ENCODE measurements around the gene PER3. TPM values are rescaled to one million over a fixed set of nuclear protein-coding genes. Genes with fewer than 3 reads are reported as not detected.
"Not testable (repeated sequence)": the region's sequence is repeated elsewhere in the genome, so short reads cannot be mapped to it uniquely, and the experiment has no call there.

PER3 gene
- total RNA-seq, 1 donor from 2014 or later, result 33.3 TPM

GRCh38 chr1:7778133-7778628 is 5.9 kb upstream of the PER3 start:
- DNase-seq (ENCODE audit: low spot score), result no peak

GRCh38 chr1:7780976-7781375 is 3.1 kb upstream of the PER3 start:
- DNase-seq (ENCODE audit: low spot score), result no peak

GRCh38 chr1:7781501-7781900 is 2.6 kb upstream of the PER3 start:
- no peak for DNase-seq (ENCODE audit: low spot score)

GRCh38 chr1:7781923-7782495 is 2.1 kb upstream of the PER3 start:
- no peak for DNase-seq (ENCODE audit: low spot score)

GRCh38 chr1:7783178-7783711 is 846 bp upstream of the PER3 start:
- peak; percentile 70 for DNase-seq (ENCODE audit: low spot score)

GRCh38 chr1:7784492-7785071 is 491 bp downstream of the PER3 start:
- peak; percentile 57 for DNase-seq (ENCODE audit: low spot score)

- DNase-seq (ENCODE audit: low spot score), result no peak
These were observed 1.0 kb downstream of the PER3 start for GRCh38 chr1:7785108-7785507.

GRCh38 chr1:7786795-7787194 is 2.7 kb downstream of the PER3 start:
- no peak for DNase-seq (ENCODE audit: low spot score)

- DNase-seq (ENCODE audit: low spot score), result no peak
These were observed 5.7 kb downstream of the PER3 start for GRCh38 chr1:7789828-7790227.

GRCh38 chr1:7791027-7791426 is 6.9 kb downstream of the PER3 start:
- not testable (repeated sequence) for DNase-seq (ENCODE audit: low spot score)

GRCh38 chr1:7795406-7795805 is 11.3 kb downstream of the PER3 start:
- no peak for DNase-seq (ENCODE audit: low spot score)

GRCh38 chr1:7805460-7805859 is 21.4 kb downstream of the PER3 start:
- no peak for DNase-seq (ENCODE audit: low spot score)

- DNase-seq (ENCODE audit: low spot score), result no peak
These were observed 24.3 kb downstream of the PER3 start for GRCh38 chr1:7808253-7808844.

- no peak for DNase-seq (ENCODE audit: low spot score)
These were observed 25.7 kb downstream of the PER3 start for GRCh38 chr1:7809742-7810141.

- DNase-seq (ENCODE audit: low spot score), result no peak
These were observed 26.3 kb downstream of the PER3 start for GRCh38 chr1:7810395-7810794.

- no peak for DNase-seq (ENCODE audit: low spot score)
These were observed 27.4 kb downstream of the PER3 start for GRCh38 chr1:7811476-7811875.

- no peak for DNase-seq (ENCODE audit: low spot score)
These were observed 29.7 kb downstream of the PER3 start for GRCh38 chr1:7813677-7814373.

- DNase-seq (ENCODE audit: low spot score), result no peak
These were observed 37.2 kb downstream of the PER3 start for GRCh38 chr1:7821282-7821681.

GRCh38 chr1:7824701-7825100 is 40.6 kb downstream of the PER3 start:
- DNase-seq (ENCODE audit: low spot score), result no peak

GRCh38 chr1:7826363-7826762 is 42.3 kb downstream of the PER3 start:
- no peak for DNase-seq (ENCODE audit: low spot score)

GRCh38 chr1:7827126-7827955 is 43.2 kb downstream of the PER3 start:
- DNase-seq (ENCODE audit: low spot score), result no peak

- DNase-seq (ENCODE audit: low spot score), result no peak
These were observed 47.4 kb downstream of the PER3 start for GRCh38 chr1:7831458-7831857.
